Bone marrow (tissue), 2 donors: ENCODE results near the gene RPL10.
"Not testable (repeated sequence)": the region's sequence is repeated elsewhere in the genome, so short reads cannot be mapped to it uniquely, and the experiment has no call there.

Experiments used
- DNase-seq, 2 donors: peaks; one replicate each; lab custom pipeline; 2025; lab: John Stamatoyannopoulos, UW

Gene RPL10

DNA sequence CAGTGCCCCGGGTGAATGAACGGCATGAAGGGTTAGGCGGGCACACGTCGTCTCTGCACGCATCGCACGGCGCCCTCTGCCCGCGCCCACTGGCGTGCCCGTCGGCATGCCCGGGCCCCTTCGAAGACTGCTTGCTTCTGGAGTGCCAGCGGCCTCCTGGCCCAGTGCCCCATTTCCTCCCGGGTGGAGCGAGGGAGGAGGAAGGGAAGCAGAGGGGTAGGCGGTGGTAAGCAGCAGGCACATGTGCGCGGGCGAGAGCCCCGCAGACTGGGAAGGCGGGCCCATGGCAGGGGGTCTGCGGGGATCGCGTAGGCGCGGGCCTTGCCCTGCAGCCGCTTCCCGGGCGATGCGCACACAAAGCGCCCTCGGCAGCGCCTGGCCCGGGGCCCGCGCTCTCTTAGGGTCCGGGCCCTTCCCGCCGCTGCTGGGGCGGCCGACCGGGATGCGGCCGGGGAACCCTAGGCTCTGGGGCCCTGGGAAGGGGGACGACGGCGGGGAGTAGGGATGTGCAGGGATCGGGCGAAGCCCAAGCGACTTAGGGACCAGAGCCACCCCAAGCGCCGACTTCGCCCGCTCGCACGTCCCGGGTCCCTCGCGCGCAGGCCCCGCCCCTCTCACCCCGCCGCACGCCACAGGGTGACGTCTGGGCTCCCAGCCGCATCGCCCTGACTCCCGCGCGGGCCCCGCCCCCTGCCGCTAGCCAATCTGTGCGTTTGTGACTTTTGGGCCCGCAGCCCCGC is 19.9 kb upstream of the RPL10 start:
- peak in 1 of 2 donors; percentile 90 for DNase-seq

DNA sequence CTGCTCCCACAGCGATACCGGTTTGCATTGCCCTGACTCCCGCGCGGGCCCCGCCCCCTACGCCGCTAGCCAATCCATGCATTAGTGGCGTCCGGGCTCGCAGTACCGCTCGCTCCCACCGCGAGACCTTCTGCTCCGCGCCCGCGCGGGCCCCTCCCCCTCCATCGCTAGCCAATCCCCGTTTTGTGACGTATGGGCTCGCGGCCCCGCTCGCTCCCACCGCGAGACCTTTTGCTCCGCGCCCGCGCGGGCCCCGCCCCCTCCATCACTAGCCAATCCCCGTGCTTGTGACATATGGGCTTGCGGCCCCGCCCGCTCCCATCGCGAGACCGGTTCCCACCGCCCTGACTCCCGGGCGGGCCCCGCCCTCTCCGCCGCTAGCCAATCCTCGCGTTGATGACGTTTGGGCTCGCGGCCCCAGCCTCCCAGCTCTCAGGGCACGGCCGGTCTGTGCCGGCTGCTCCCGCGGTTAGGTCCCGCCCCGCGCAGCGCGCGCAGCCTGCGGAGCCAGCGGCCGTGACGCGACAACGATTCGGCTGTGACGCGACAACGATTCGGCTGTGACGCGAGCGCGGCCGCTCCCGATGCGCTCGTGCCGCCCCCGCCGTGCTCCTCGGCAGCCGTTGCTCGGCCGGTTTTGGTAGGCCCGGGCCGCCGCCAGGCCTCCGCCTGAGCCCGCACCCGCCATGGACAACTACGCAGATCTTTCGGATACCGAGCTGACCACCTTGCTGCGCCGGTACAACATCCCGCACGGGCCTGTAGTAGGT is 19.2 kb upstream of the RPL10 start, which contains the start of gene EMD:
Gene EMD (plus strand): TSS at position 497 of the 770 bp plus-strand sequence. CDS start 190 bp downstream, at position 687.
- peak; percentile 95 for DNase-seq

GRCh38 chrX:154379569-154379951 is 18.6 kb upstream of the RPL10 start:
- DNase-seq, result no peak

GRCh38 chrX:154380153-154380552 is 18.0 kb upstream of the RPL10 start:
- DNase-seq, result no peak

DNA sequence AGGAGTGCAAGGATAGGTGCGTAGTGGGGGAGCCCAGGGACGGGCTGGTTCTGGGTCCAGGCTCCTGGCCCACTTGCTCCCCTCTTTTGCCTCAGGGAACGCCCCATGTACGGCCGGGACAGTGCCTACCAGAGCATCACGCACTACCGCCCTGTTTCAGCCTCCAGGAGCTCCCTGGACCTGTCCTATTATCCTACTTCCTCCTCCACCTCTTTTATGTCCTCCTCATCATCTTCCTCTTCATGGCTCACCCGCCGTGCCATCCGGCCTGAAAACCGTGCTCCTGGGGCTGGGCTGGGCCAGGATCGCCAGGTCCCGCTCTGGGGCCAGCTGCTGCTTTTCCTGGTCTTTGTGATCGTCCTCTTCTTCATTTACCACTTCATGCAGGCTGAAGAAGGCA is 17.4 kb upstream of the RPL10 start:
- DNase-seq, result no peak

- no peak for DNase-seq
Measured at GRCh38 chrX:154381271-154381670, 16.9 kb upstream of the RPL10 start.

GRCh38 chrX:154382483-154383069 is 15.6 kb upstream of the RPL10 start:
- no peak for DNase-seq

GRCh38 chrX:154383359-154384283 is 14.6 kb upstream of the RPL10 start:
- no peak for DNase-seq

- DNase-seq, result no peak
Measured at GRCh38 chrX:154384284-154384892, 13.8 kb upstream of the RPL10 start.

DNA sequence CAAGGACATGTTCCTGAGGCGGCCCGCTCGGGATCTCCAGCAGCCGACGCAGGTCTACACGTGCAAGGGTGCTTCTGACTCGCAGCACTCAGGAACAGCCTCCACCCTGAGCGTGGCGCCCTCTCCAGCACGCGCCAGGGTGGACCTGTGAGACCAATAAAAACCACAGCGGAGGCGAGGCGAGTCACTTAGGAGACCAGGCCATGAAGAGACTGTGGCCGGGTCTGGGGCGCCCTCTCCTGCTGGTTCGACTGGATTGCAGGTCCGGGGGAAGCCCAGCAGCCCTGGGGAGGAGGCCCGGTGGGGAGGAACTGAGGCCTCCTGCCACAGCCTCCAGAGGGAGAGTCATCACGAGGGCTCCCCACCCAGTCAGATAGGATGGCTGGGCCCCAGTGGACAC is 10.1 kb upstream of the RPL10 start:
- DNase-seq, result not testable (repeated sequence)

GRCh38 chrX:154388649-154389048 is 9.5 kb upstream of the RPL10 start:
- DNase-seq, result not testable (repeated sequence)

DNA sequence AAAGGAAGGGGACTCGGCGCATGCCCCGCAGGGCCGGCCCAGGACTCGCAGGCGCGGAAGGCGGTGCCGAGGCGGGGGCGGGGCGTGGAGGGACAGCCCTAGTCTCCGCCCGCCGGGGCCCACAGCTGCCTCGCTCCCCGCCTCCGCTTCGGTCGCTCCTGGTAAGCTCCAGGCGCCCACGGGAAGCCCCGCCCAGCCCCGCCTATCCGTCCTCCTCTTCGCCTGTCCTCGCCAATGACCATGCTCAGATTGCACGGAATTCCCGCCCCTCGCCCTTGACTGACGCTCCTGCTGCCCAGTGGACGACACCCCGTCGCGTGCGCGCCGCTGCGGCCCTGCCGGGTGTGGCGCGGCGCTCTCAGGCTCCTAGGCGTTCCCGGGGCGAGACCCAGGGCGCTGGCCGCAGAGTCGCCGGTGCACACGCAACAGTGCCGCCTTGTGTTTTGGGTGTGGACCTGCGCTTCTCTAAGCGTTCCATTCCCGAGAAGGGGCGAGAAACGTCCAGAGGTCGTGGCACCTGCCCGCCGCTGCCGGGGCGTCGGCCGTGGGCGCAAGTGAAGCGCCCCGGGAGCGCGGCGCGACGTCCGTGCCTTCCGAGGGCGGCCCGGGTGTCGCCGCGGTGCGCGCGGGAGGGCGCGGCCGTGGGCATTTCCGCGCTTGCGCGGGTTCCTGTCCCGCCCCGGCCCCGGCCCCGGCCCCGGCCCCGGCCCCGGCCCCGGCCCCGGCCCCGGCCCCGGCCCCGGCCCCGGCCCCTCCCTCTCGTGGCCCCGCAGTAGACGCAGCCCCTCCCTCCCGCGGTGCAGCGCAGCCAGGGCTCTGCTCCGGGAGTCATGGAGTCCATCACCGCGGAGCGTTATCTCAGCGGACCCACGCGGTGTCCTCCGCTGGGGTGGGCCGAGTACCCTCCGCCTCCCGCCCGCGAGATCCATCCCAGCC is 8.1 kb upstream of the RPL10 start:
- DNase-seq, result not testable (repeated sequence)

DNA sequence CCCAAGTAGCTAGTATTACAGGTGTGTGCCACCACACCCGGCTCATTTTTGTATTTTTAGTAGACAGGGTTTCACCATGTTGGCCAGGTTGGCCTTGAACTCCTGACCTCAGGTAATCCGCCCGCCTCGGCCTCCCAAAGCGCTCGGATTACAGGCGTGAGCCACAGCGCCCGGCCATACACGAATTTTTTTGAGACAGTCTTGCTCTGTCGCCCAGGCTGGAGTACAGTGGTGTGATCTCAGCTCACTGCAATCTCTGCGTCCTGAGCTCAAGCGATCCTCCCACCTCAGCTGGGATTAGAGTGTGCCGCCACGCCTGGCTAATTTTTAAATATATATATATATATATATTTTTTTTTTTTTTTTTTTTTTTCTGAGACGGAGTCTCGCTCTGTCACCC is 1.8 kb upstream of the RPL10 start:
- DNase-seq, result not testable (repeated sequence)

- DNase-seq, result peak in 1 of 2 donors; percentile 62
Measured at GRCh38 chrX:154396973-154397887, 947 bp upstream of the RPL10 start.

DNA sequence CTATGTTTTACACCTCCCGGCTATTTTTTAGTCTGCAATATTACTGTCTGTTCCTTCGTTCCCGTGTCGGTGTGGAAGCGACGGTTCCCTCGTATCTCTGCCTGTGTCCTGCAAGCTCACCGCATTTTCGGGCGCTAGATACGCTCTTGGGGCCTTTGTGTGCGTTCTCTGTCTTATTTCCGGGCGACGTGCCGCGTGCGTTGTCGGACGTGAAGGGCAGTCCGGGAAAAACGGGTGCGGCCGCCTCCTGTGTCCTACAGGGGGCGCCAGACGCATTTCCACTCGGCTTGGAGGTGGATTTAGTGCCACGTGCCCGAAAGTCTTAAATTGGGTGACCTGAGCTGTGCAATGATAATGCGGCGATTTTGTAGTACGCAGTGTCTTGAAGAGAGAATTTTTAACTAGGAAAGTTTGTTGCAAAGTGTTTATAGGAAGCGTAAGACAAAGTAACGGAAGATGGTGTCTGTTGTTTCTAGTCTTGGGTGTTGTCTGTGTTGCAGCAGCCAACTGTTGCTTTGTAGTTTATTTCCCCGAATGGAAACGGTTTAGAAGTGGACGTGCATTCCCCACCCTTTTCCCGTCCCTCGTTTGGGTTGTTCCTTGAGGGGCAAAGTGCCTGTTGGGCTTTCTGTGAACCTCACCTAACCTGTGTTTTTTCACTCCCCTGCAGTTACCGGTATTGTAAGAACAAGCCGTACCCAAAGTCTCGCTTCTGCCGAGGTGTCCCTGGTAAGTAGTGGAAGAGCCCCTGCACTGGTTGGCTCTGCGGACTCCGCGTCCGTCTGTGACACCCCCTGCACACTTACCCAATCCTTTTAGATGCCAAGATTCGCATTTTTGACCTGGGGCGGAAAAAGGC is 720 bp downstream of the RPL10 start:
- DNase-seq, result peak; percentile 46 to 54

GRCh38 chrX:154399527-154400368 is 1.6 kb downstream of the RPL10 start:
- no peak for DNase-seq

GRCh38 chrX:154400369-154400817 is 2.2 kb downstream of the RPL10 start:
- DNase-seq, result not testable (repeated sequence)
